A673 (cell line): ENCODE data around the gene ARHGEF1. TPM values are rescaled to one million over a fixed set of nuclear protein-coding genes. Genes with fewer than 3 reads are reported as not detected.

Experiments used
- BruUV-seq: library from RNA; stranded (reverse); fragments of 400-500 nt; replicated peaks from 2 replicates; lab custom pipeline; 2021; lab: Mats Ljungman, UMichigan
- CTCF ChIA-PET: fragments of 300-600 bp; sonication (Branson Sonifier 250); formaldehyde crosslinking; loops from one replicate; lab custom pipeline; 2022; ENCODE audit warnings: antibody characterized with exemption; lab: Charles Lee
- POLR2A ChIA-PET: fragments of 300-600 bp; sonication (Branson Sonifier 250); formaldehyde crosslinking; loops from one replicate; lab custom pipeline; 2022; ENCODE audit warnings: antibody characterized with exemption; ENCODE audit not compliant: low non-redundant PET; lab: Charles Lee
- DNase-seq: peaks from one replicate; pipeline ENCODE4 v3.0.0-alpha.2; 2015; ENCODE audit warnings: low spot score
- H3K27ac ChIP-seq: fragments of 200-600 bp; sonication (generic); 2 replicates; pipeline ENCODE4 v1.5.1; 2016; ENCODE audit warnings: mixed run types, low read depth, mild to moderate bottlenecking, mixed read lengths, antibody characterized with exemption, low read length; ENCODE audit not compliant: poor library complexity, severe bottlenecking
- H3K27me3 ChIP-seq: fragments of 200-600 bp; sonication (generic); replicated peaks from 2 replicates; pipeline ENCODE4 v1.6.1; 2017; ENCODE audit warnings: mixed run types, low read depth, mild to moderate bottlenecking, mixed read lengths, antibody characterized with exemption, low read length; ENCODE audit not compliant: insufficient read depth, poor library complexity
- H3K36me3 ChIP-seq: fragments of 200-600 bp; sonication (generic); 2 replicates; pipeline ENCODE4 v1.6.1; 2016; ENCODE audit warnings: mixed run types, mild to moderate bottlenecking, mixed read lengths, antibody characterized with exemption, low read length; ENCODE audit not compliant: insufficient read depth, poor library complexity, severe bottlenecking
- H3K4me1 ChIP-seq: fragments of 200-600 bp; sonication (generic); 2 replicates; pipeline ENCODE4 v1.6.1; 2017; ENCODE audit warnings: mixed run types, mild to moderate bottlenecking, mixed read lengths, antibody characterized with exemption, low read length; ENCODE audit not compliant: insufficient read depth, poor library complexity, severe bottlenecking
- H3K4me3 ChIP-seq: fragments of 200-600 bp; sonication (generic); 2 replicates; pipeline ENCODE4 v1.5.1; 2016; ENCODE audit warnings: low read depth, mixed run types, mild to moderate bottlenecking, mixed read lengths, low read length; ENCODE audit not compliant: poor library complexity, severe bottlenecking
- H3K9me3 ChIP-seq: fragments of 200-600 bp; sonication (generic); 2 replicates; pipeline ENCODE4 v1.6.1; 2016; ENCODE audit warnings: mixed run types, low read depth, mild to moderate bottlenecking, mixed read lengths, antibody characterized with exemption, low read length; ENCODE audit not compliant: poor library complexity, severe bottlenecking
- EZH2 ChIP-seq: fragments of 200-600 bp; sonication (generic); IDR thresholded peaks from 2 replicates; pipeline ENCODE4 v1.6.1; 2017; ENCODE audit warnings: borderline replicate concordance, low read depth, mild to moderate bottlenecking, mixed read lengths, antibody characterized with exemption, low read length; ENCODE audit not compliant: poor library complexity, severe bottlenecking
- intact Hi-C: fragments of 100-400 bp; cut with micrococcal nuclease; formaldehyde crosslinking; loops from one replicate; pipeline ENCODE4 v1.10.0; 2022; ENCODE audit not compliant: unreplicated experiment
- total RNA-seq: library from RNA; stranded (reverse); gene quantifications from 2 replicates; pipeline ENCODE4 v1.2.3, GENCODE V29; 2021
- TF ChIP-seq, protein P1 (sequence below): fragments of 300-800, 200-600 bp; sonication (generic); conservative IDR thresholded peaks from 2 replicates; pipeline ENCODE4 v1.5.1; 2017; ENCODE audit warnings: low read depth, mild to moderate bottlenecking, antibody characterized with exemption, low read length, moderate library complexity, mixed read lengths

The ARHGEF1 gene
- total RNA-seq, 1 experiment from 2014 or later: 164 TPM

GRCh38 chr19:41849067-41849466 lies 33.9 kb upstream of the ARHGEF1 start:
- H3K4me3 ChIP-seq: no peak overlapping the region
- H3K27me3 ChIP-seq: peaks cover 8% of the 10 kb centered on the region
- H3K27ac ChIP-seq: no peak overlapping the region
- POLR2A ChIA-PET: no interaction called here
- BruUV-seq: no TSS peak
- no peaks in the 10 kb centered on the region for H3K36me3 ChIP-seq
- DNase-seq: no peak
- CTCF ChIA-PET: no interaction called here
- no peak for TF ChIP-seq EZH2
- TF ChIP-seq, protein P1, sequence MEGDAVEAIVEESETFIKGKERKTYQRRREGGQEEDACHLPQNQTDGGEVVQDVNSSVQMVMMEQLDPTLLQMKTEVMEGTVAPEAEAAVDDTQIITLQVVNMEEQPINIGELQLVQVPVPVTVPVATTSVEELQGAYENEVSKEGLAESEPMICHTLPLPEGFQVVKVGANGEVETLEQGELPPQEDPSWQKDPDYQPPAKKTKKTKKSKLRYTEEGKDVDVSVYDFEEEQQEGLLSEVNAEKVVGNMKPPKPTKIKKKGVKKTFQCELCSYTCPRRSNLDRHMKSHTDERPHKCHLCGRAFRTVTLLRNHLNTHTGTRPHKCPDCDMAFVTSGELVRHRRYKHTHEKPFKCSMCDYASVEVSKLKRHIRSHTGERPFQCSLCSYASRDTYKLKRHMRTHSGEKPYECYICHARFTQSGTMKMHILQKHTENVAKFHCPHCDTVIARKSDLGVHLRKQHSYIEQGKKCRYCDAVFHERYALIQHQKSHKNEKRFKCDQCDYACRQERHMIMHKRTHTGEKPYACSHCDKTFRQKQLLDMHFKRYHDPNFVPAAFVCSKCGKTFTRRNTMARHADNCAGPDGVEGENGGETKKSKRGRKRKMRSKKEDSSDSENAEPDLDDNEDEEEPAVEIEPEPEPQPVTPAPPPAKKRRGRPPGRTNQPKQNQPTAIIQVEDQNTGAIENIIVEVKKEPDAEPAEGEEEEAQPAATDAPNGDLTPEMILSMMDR: no peak
- intact Hi-C loops: no loop called here
- no peaks in the 10 kb centered on the region for H3K9me3 ChIP-seq
- no peaks in the 10 kb centered on the region for H3K4me1 ChIP-seq

- H3K27ac ChIP-seq: no peak overlapping the region
- TF ChIP-seq, protein P1: no peak
- no peak for TF ChIP-seq EZH2
- no TSS peak for BruUV-seq
- DNase-seq: no peak
- no peaks in the 10 kb centered on the region for H3K4me1 ChIP-seq
- intact Hi-C loops: no loop called here
- ChIA-PET CTCF (interaction anchor here (1.0 kb wide), 1 partner anchor 15 kb away, joined by 3 read pairs; no protein-coding TSS in a partner anchor), POLR2A (no interaction called here)
- H3K4me3 ChIP-seq: no peak overlapping the region
- H3K9me3 ChIP-seq: no peaks in the 10 kb centered on the region
- H3K36me3 ChIP-seq: no peaks in the 10 kb centered on the region
- peaks cover 8% of the 10 kb centered on the region for H3K27me3 ChIP-seq
These were observed 32.6 kb upstream of the ARHGEF1 start for GRCh38 chr19:41850381-41850780.

- no peaks in the 10 kb centered on the region for H3K36me3 ChIP-seq
- DNase-seq: no peak
- H3K4me1 ChIP-seq: no peaks in the 10 kb centered on the region
- ChIA-PET POLR2A (no interaction called here), CTCF (no interaction called here)
- intact Hi-C loops: no loop called here
- BruUV-seq: no TSS peak
- no peaks in the 10 kb centered on the region for H3K9me3 ChIP-seq
- TF ChIP-seq, protein P1: no peak
- no peak for TF ChIP-seq EZH2
- H3K4me3 ChIP-seq: no peak overlapping the region
- H3K27ac ChIP-seq: no peak overlapping the region
- peaks cover 8% of the 10 kb centered on the region for H3K27me3 ChIP-seq
These were observed 31.5 kb upstream of the ARHGEF1 start for GRCh38 chr19:41851456-41851855.
